Measurements from ENCODE around the gene ARHGAP42. TPM values are rescaled to one million over a fixed set of nuclear protein-coding genes. Genes with fewer than 3 reads are reported as not detected.

The ARHGAP42 gene
- total and polyA plus RNA-seq, 2 of the 13 experiments (the other 11 are each of a cell fraction or from before 2014, with no cell fraction given): 2.5 to 4.3 TPM

DNA sequence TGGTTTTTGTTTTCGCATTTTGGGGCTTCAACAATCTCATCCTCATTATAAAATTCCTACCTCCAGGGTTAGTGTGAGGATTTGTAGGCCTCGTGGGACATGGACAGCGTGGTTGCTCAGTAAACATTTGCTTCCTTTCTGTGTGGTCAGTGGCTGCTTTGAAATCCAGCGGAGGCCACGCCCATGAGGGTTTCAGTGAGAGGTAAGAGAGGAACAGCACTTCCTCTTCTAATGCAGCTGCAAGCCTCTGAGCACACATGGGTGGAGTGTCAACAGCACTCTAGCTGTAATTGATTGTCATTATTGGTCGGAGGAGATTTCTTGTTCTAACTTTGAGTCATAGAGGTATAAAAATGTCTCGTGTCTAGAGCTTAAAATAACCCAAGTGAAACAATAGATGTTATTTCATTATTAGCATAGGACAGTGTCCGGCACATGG is 6.0 kb upstream of the ARHGAP42 start:
- H3K27ac ChIP-seq (ENCODE audit: extremely low read length, insufficient read depth, low read length): no peak overlapping the region
- H3K9ac ChIP-seq (ENCODE audit: insufficient read depth, low read depth, low read length): no peak overlapping the region
- DNase-seq (ENCODE audit: low spot score): peak; percentile 76
- no peaks in the 10 kb centered on the region for H3K27me3 ChIP-seq (ENCODE audit: control insufficient read depth in 1 of 2, insufficient read depth in 2 of 2, low read length in 2 of 2)
- no peaks in the 10 kb centered on the region for H4K20me1 ChIP-seq (ENCODE audit: insufficient read depth, low read length)
- in situ Hi-C loops (cut with HindIII; ENCODE audit: extremely low pct_ligation_motif_present, low pct_unique_long_range_greater_than_20kb): loop anchor here (10.0 kb wide), 2 partner anchors 144 to 174 kb away; no protein-coding TSS in a partner anchor
- H3K4me2 ChIP-seq (ENCODE audit: low read depth, low read length): peak overlapping the region; percentile 27; the same call in 1 of the 2 replicates
- no peak overlapping the region for H2AFZ ChIP-seq (ENCODE audit: low read length)
- intact Hi-C loops (cut with micrococcal nuclease; ENCODE audit: unreplicated experiment): loop anchor here (5.0 to 10.0 kb wide), 2 partner anchors 94 to 104 kb away; no protein-coding TSS in a partner anchor
- H3K79me2 ChIP-seq (ENCODE audit: insufficient read depth, low read length): no peaks in the 10 kb centered on the region
- peak; percentile 58 for FAIRE-seq
- H3K36me3 ChIP-seq (replicated peaks in 1 of 2; ENCODE audit: control insufficient read depth in 1 of 2, insufficient read depth in 2 of 2, low read length in 2 of 2): no peaks in the 10 kb centered on the region
- no peaks in the 10 kb centered on the region for H3K9me3 ChIP-seq (ENCODE audit: low read length)
- CTCF ChIA-PET (ENCODE audit: low intra/inter-chr PET ratio, low total read pairs): no interaction called here
- BruUV-seq (replicated peaks): no TSS peak
- peak; percentile 90 for ATAC-seq
- H3K4me1 ChIP-seq (ENCODE audit: insufficient read depth, low read length): peaks cover 38% of the 10 kb centered on the region
- WGBS (ENCODE audit: low lambda C conversion rate): 16% methylated on average over 8 of the region's 8 CpGs
- no peak overlapping the region for H3K4me3 ChIP-seq (replicated peaks in 1 of 3; ENCODE audit: insufficient read depth in 1 of 3, low read depth in 2 of 3, low read length in 3 of 3)
- POLR2A ChIA-PET: no interaction called here
- 0 out of 2 replicates have a peak, but pooled peaks have one; percentile 20 for TF ChIP-seq HDAC2 (CRISPR knock-in tag; IDR thresholded peaks at IDR 0.05)
- TF ChIP-seq TEAD3 (CRISPR knock-in tag; optimal IDR thresholded peaks at IDR 0.05; ENCODE audit: borderline replicate concordance): peak; percentile 62
- no peak for TF ChIP-seq SAFB2 (CRISPR knock-in tag; IDR thresholded peaks at IDR 0.05; ENCODE audit: borderline replicate concordance, low read depth)
- TF ChIP-seq FOSL2 (CRISPR knock-in tag; IDR thresholded peaks at IDR 0.05): 0 out of 2 replicates have a peak, but pooled peaks have one; percentile 13
- TF ChIP-seq, protein P1, sequence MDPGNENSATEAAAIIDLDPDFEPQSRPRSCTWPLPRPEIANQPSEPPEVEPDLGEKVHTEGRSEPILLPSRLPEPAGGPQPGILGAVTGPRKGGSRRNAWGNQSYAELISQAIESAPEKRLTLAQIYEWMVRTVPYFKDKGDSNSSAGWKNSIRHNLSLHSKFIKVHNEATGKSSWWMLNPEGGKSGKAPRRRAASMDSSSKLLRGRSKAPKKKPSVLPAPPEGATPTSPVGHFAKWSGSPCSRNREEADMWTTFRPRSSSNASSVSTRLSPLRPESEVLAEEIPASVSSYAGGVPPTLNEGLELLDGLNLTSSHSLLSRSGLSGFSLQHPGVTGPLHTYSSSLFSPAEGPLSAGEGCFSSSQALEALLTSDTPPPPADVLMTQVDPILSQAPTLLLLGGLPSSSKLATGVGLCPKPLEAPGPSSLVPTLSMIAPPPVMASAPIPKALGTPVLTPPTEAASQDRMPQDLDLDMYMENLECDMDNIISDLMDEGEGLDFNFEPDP (CRISPR knock-in tag; conservative IDR thresholded peaks at IDR 0.05): no peak
- no peak for TF ChIP-seq ZNF572 (CRISPR knock-in tag; IDR thresholded peaks at IDR 0.05)
- TF ChIP-seq, protein P2, sequence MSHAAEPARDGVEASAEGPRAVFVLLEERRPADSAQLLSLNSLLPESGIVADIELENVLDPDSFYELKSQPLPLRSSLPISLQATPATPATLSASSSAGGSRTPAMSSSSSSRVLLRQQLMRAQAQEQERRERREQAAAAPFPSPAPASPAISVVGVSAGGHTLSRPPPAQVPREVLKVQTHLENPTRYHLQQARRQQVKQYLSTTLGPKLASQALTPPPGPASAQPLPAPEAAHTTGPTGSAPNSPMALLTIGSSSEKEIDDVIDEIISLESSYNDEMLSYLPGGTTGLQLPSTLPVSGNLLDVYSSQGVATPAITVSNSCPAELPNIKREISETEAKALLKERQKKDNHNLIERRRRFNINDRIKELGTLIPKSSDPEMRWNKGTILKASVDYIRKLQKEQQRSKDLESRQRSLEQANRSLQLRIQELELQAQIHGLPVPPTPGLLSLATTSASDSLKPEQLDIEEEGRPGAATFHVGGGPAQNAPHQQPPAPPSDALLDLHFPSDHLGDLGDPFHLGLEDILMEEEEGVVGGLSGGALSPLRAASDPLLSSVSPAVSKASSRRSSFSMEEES (CRISPR knock-in tag; IDR thresholded peaks at IDR 0.05): peak; percentile 23; the same call in 1 of the 2 replicates
- 0 out of 2 replicates have a peak, but pooled peaks have one; percentile 40 for TF ChIP-seq MIER3 (CRISPR knock-in tag; IDR thresholded peaks at IDR 0.05; ENCODE audit: borderline replicate concordance)
- peak; percentile 37 for TF ChIP-seq SP5 (CRISPR knock-in tag; IDR thresholded peaks at IDR 0.05; ENCODE audit: borderline replicate concordance, low read depth)
- TF ChIP-seq, protein P3, sequence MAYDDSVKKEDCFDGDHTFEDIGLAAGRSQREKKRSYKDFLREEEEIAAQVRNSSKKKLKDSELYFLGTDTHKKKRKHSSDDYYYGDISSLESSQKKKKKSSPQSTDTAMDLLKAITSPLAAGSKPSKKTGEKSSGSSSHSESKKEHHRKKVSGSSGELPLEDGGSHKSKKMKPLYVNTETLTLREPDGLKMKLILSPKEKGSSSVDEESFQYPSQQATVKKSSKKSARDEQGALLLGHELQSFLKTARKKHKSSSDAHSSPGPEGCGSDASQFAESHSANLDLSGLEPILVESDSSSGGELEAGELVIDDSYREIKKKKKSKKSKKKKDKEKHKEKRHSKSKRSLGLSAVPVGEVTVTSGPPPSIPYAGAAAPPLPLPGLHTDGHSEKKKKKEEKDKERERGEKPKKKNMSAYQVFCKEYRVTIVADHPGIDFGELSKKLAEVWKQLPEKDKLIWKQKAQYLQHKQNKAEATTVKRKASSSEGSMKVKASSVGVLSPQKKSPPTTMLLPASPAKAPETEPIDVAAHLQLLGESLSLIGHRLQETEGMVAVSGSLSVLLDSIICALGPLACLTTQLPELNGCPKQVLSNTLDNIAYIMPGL (CRISPR knock-in tag; IDR thresholded peaks at IDR 0.05; ENCODE audit: borderline replicate concordance in 1 of 2, low read depth in 1 of 2): peak in 1 of 2 experiments; percentile 29; a peak in 1 of 4 replicates
- TF ChIP-seq SOX13 (IDR thresholded peaks at IDR 0.05): no peak
- peak in 1 of 2 experiments; percentile 54; a peak in 1 of 4 replicates for TF ChIP-seq SOX13 (CRISPR knock-in tag; conservative IDR thresholded peaks at IDR 0.05 in 1 of 2, IDR thresholded peaks at IDR 0.05 in 1 of 2)
- no peak for TF ChIP-seq AGO1 (IDR thresholded peaks at IDR 0.05; ENCODE audit: low read depth, low read length, poor library complexity, severe bottlenecking)
- peak; percentile 25; the same call in 1 of the 2 replicates for TF ChIP-seq ZNF644 (CRISPR knock-in tag; IDR thresholded peaks at IDR 0.05; ENCODE audit: low read depth)
- peak; percentile 52; the same call in 1 of the 2 replicates for TF ChIP-seq TARDBP (CRISPR knock-in tag; IDR thresholded peaks at IDR 0.05)
- peak; percentile 13; the same call in 1 of the 2 replicates for TF ChIP-seq RXRB (CRISPR knock-in tag; IDR thresholded peaks at IDR 0.05; ENCODE audit: borderline replicate concordance)
- no peak for TF ChIP-seq ZBTB38 (CRISPR knock-in tag; IDR thresholded peaks at IDR 0.05)
- TF ChIP-seq, protein P4, sequence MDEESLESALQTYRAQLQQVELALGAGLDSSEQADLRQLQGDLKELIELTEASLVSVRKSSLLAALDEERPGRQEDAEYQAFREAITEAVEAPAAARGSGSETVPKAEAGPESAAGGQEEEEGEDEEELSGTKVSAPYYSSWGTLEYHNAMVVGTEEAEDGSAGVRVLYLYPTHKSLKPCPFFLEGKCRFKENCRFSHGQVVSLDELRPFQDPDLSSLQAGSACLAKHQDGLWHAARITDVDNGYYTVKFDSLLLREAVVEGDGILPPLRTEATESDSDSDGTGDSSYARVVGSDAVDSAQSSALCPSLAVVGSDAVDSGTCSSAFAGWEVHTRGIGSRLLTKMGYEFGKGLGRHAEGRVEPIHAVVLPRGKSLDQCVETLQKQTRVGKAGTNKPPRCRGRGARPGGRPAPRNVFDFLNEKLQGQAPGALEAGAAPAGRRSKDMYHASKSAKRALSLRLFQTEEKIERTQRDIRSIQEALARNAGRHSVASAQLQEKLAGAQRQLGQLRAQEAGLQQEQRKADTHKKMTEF (CRISPR knock-in tag; IDR thresholded peaks at IDR 0.05): 0 out of 2 replicates have a peak, but pooled peaks have one; percentile 35

All from HepG2 (cell line).